Stimulated activated naive B cell treated with anti-CD40 and anti-IgM and Interleukin-4, amounts not matched to agents 10 μg/mL and 1 μg/mL and 100 μg/mL, for 72 hours (primary cell): ENCODE results near the gene SPANXA1.
"Not testable (repeated sequence)": the region's sequence is repeated elsewhere in the genome, so short reads cannot be mapped to it uniquely, and the experiment has no call there.

Experiments
- ATAC-seq, 2 donors: fragments of 150-1000 bp; cut with Tn5 transposase; replicated peaks; 2 replicates each; pipeline ENCODE4 v1.10.0; 2021; ENCODE audit warnings: moderate library complexity in 1 of 2
- DNase-seq: peaks from one replicate; pipeline ENCODE4 v3.0.0; 2021
- H3K27ac Mint-ChIP-seq: one replicate; pipeline ENCODE4 v1.8.0; 2022; ENCODE audit warnings: mild to moderate bottlenecking, mixed read lengths
- H3K27me3 Mint-ChIP-seq, 2 donors: one replicate each; pipeline ENCODE4 v1.8.0; 2022; ENCODE audit warnings: mixed read lengths in 2 of 2
- H3K36me3 Mint-ChIP-seq, 2 donors: one replicate each; pipeline ENCODE4 v1.8.0; 2022; ENCODE audit warnings: mixed read lengths in 2 of 2, mild to moderate bottlenecking in 1 of 2
- H3K4me1 Mint-ChIP-seq, 2 donors: one replicate each; pipeline ENCODE4 v1.8.0; 2022; ENCODE audit warnings: mixed read lengths in 2 of 2, mild to moderate bottlenecking in 1 of 2
- H3K4me3 Mint-ChIP-seq, 2 donors: one replicate each; pipeline ENCODE4 v1.8.0; 2022; ENCODE audit warnings: mild to moderate bottlenecking in 2 of 2, mixed read lengths in 2 of 2, moderate library complexity in 1 of 2
- H3K9me3 Mint-ChIP-seq, 2 donors: one replicate each; pipeline ENCODE4 v1.8.0; 2022; ENCODE audit warnings: mixed read lengths in 2 of 2, mild to moderate bottlenecking in 1 of 2

The SPANXA1 gene

GRCh38 chrX:141584638-141585037, at the start of gene SPANXA1:
SPANXA1 (minus strand) TSS chrX:141584738; CDS start chrX:141584678, 60 bp downstream.
- not testable (repeated sequence) for H3K9me3 Mint-ChIP-seq, H3K4me1 Mint-ChIP-seq, H3K36me3 Mint-ChIP-seq, H3K27me3 Mint-ChIP-seq, DNase-seq, ATAC-seq, H3K27ac Mint-ChIP-seq, H3K4me3 Mint-ChIP-seq

- no peak overlapping the region for H3K4me3 Mint-ChIP-seq
- no peak overlapping the region for H3K27ac Mint-ChIP-seq
- DNase-seq: no peak
- no peaks in the 10 kb centered on the region for H3K4me1 Mint-ChIP-seq
- H3K9me3 Mint-ChIP-seq: peaks cover 4 to 5% of the 10 kb centered on the region in 2 donors
- no peak for ATAC-seq
- H3K27me3 Mint-ChIP-seq: no peaks in the 10 kb centered on the region
- no peaks in the 10 kb centered on the region for H3K36me3 Mint-ChIP-seq
Measured at GRCh38 chrX:141632124-141632523, 47.6 kb upstream of the SPANXA1 start.

- no peak for DNase-seq
- Mint-ChIP-seq H3K36me3 (no peaks in the 10 kb centered on the region), H3K9me3 (peaks cover 4 to 8% of the 10 kb centered on the region in 2 donors), H3K4me3 (no peak overlapping the region), H3K4me1 (no peaks in the 10 kb centered on the region), H3K27ac (no peak overlapping the region), H3K27me3 (no peaks in the 10 kb centered on the region)
- ATAC-seq: no peak
Measured at GRCh38 chrX:141619336-141619735, 34.8 kb upstream of the SPANXA1 start.

- no peaks in the 10 kb centered on the region for H3K27me3 Mint-ChIP-seq
- H3K4me1 Mint-ChIP-seq: no peaks in the 10 kb centered on the region
- H3K9me3 Mint-ChIP-seq: peaks cover 3 to 4% of the 10 kb centered on the region in 2 donors
- H3K36me3 Mint-ChIP-seq: no peaks in the 10 kb centered on the region
- ATAC-seq (no peak), DNase-seq (no peak)
- no peak overlapping the region for H3K4me3 Mint-ChIP-seq
- H3K27ac Mint-ChIP-seq: no peak overlapping the region
Measured at GRCh38 chrX:141609111-141609510, 24.6 kb upstream of the SPANXA1 start.

GRCh38 chrX:141589408-141589807, 4.9 kb upstream of the SPANXA1 start, which contains the start of gene SPANXA2:
SPANXA2 (plus strand) TSS chrX:141589708; CDS start chrX:141589768, 60 bp downstream.
- H3K4me3 Mint-ChIP-seq, H3K9me3 Mint-ChIP-seq, H3K36me3 Mint-ChIP-seq, H3K27me3 Mint-ChIP-seq, ATAC-seq, DNase-seq, H3K27ac Mint-ChIP-seq, H3K4me1 Mint-ChIP-seq: not testable (repeated sequence)

- not testable (repeated sequence) for H3K4me3 Mint-ChIP-seq, H3K27ac Mint-ChIP-seq, DNase-seq, H3K9me3 Mint-ChIP-seq, ATAC-seq, H3K4me1 Mint-ChIP-seq, H3K36me3 Mint-ChIP-seq, H3K27me3 Mint-ChIP-seq
Measured at GRCh38 chrX:141542551-141542950, 42.0 kb downstream of the SPANXA1 start.
